ENCODE data around the gene SLC6A3.

GRCh38 chr5:1405121-1405520 is 40.1 kb downstream of the SLC6A3 start:
- no peak for TF ChIP-seq CTCF (IDR thresholded peaks at IDR 0.05)
- TF ChIP-seq POLR2A (IDR thresholded peaks at IDR 0.05), result no peak

Measured in ovary (tissue), 3 donors.